WTC11 (cell line): ENCODE results near the gene KCTD20. TPM values are rescaled to one million over a fixed set of nuclear protein-coding genes. Genes with fewer than 3 reads are reported as not detected.

Source experiments
- ATAC-seq: fragments of 200-7000 bp; cut with Tn5 transposase; 2 replicates; pipeline ENCODE4 v1.10.0; 2021; ENCODE audit warnings: mild to moderate bottlenecking, moderate library complexity
- CTCF ChIA-PET: fragments of 300-600 bp; sonication (Branson Sonifier 250); formaldehyde crosslinking; loops from one replicate; lab custom pipeline; 2021; ENCODE audit warnings: antibody characterized with exemption; lab: Charles Lee
- POLR2A ChIA-PET: fragments of 350-600 bp; sonication (Branson Sonifier 250); formaldehyde crosslinking; loops from one replicate; lab custom pipeline; 2021; ENCODE audit warnings: antibody characterized with exemption; lab: Charles Lee
- DNase-seq: peaks from one replicate; pipeline ENCODE4 v3.0.0; 2021; ENCODE audit warnings: low spot score
- H3K27ac Mint-ChIP-seq: 2 replicates; pipeline ENCODE4 v1.8.0; 2021; ENCODE audit warnings: mixed read lengths
- H3K27me3 Mint-ChIP-seq: 2 replicates; pipeline ENCODE4 v1.8.0; 2021; ENCODE audit warnings: low read depth, mild to moderate bottlenecking, moderate library complexity, mixed read lengths
- H3K36me3 Mint-ChIP-seq: 2 replicates; pipeline ENCODE4 v1.8.0; 2021; ENCODE audit warnings: mixed read lengths
- H3K4me1 Mint-ChIP-seq: 2 replicates; pipeline ENCODE4 v1.8.0; 2022; ENCODE audit warnings: mixed read lengths
- H3K4me3 Mint-ChIP-seq: 2 replicates; pipeline ENCODE4 v1.8.0; 2021; ENCODE audit warnings: mild to moderate bottlenecking, moderate library complexity, mixed read lengths
- H3K9me3 Mint-ChIP-seq: 2 replicates; pipeline ENCODE4 v1.8.0; 2021; ENCODE audit warnings: mixed read lengths
- ATF1 ChIP-seq: sonication (generic); formaldehyde crosslinking; IDR thresholded peaks from 2 replicates; pipeline ENCODE4 v1.8.1; 2023; ENCODE audit warnings: mild to moderate bottlenecking, moderate library complexity, missing genetic modification reagents
- ESRRA ChIP-seq: sonication (generic); formaldehyde crosslinking; IDR thresholded peaks from 2 replicates; pipeline ENCODE4 v1.8.1; 2022; ENCODE audit warnings: mild to moderate bottlenecking, missing genetic modification reagents, borderline replicate concordance
- FOXJ3 ChIP-seq: sonication (generic); formaldehyde crosslinking; IDR thresholded peaks from 2 replicates; pipeline ENCODE4 v1.9.0; 2021; ENCODE audit warnings: missing genetic modification reagents, mild to moderate bottlenecking, borderline replicate concordance
- GABPB1 ChIP-seq: sonication (generic); formaldehyde crosslinking; IDR thresholded peaks from 2 replicates; pipeline ENCODE4 v1.8.1; 2023; ENCODE audit warnings: mild to moderate bottlenecking, missing genetic modification reagents
- GRHL2 ChIP-seq: fragments of 250-450 bp; sonication (Bioruptor Pico); IDR thresholded peaks from 2 replicates; pipeline ENCODE4 v1.8.0; 2022; ENCODE audit warnings: mild to moderate bottlenecking, moderate library complexity; ENCODE audit not compliant: insufficient replicate concordance, severe bottlenecking
- HMGA2 ChIP-seq: fragments of 250-450 bp; sonication (Bioruptor Pico); IDR thresholded peaks from 2 replicates; pipeline ENCODE4 v1.4.0; 2021; ENCODE audit warnings: mild to moderate bottlenecking, moderate library complexity
- JUN ChIP-seq: sonication (generic); formaldehyde crosslinking; IDR thresholded peaks from 2 replicates; pipeline ENCODE4 v1.8.0; 2023; ENCODE audit warnings: mild to moderate bottlenecking, missing genetic modification reagents
- MXD4 ChIP-seq: fragments of 250-450 bp; sonication (Bioruptor Pico); IDR thresholded peaks from 2 replicates; pipeline ENCODE4 v1.8.0; 2021; ENCODE audit warnings: mild to moderate bottlenecking, moderate library complexity, borderline replicate concordance
- RELA ChIP-seq: sonication (generic); formaldehyde crosslinking; IDR thresholded peaks from 2 replicates; pipeline ENCODE4 v1.8.1; 2022; ENCODE audit warnings: missing genetic modification reagents, mild to moderate bottlenecking, borderline replicate concordance
- RORB ChIP-seq: fragments of 250-450 bp; sonication (Bioruptor Pico); IDR thresholded peaks from 2 replicates; pipeline ENCODE4 v1.9.0; 2021; ENCODE audit warnings: mild to moderate bottlenecking
- TEAD4 ChIP-seq: sonication (generic); formaldehyde crosslinking; IDR thresholded peaks from 2 replicates; pipeline ENCODE4 v1.8.0; 2022; ENCODE audit warnings: mild to moderate bottlenecking, missing genetic modification reagents
- total RNA-seq: library from RNA; stranded (reverse); gene quantifications from 3 replicates; pipeline ENCODE4 v1.2.3, GENCODE V29; 2021
- TF ChIP-seq, protein P1 (sequence below): sonication (generic); formaldehyde crosslinking; IDR thresholded peaks from 2 replicates; pipeline ENCODE4 v1.8.1; 2023; ENCODE audit warnings: mild to moderate bottlenecking, missing genetic modification reagents
- TF ChIP-seq, protein P2 (sequence below): sonication (generic); formaldehyde crosslinking; IDR thresholded peaks from 2 replicates; pipeline ENCODE4 v1.8.0; 2022; ENCODE audit warnings: mild to moderate bottlenecking, missing genetic modification reagents
- TF ChIP-seq, protein P3 (sequence below): fragments of 250-450 bp; sonication (Bioruptor Pico); IDR thresholded peaks from 2 replicates; pipeline ENCODE4 v1.9.0; 2021; ENCODE audit warnings: mild to moderate bottlenecking
- TF ChIP-seq, protein P4 (sequence below): sonication (generic); formaldehyde crosslinking; IDR thresholded peaks from 2 replicates; pipeline ENCODE4 v1.8.1; 2022; ENCODE audit warnings: low read depth, mild to moderate bottlenecking, moderate library complexity, missing genetic modification reagents, borderline replicate concordance
- TF ChIP-seq, protein P5 (sequence below): fragments of 250-450 bp; sonication (Bioruptor Pico); IDR thresholded peaks from 2 replicates; pipeline ENCODE4 v1.9.0; 2021; ENCODE audit warnings: moderate library complexity, mild to moderate bottlenecking, inconsistent platforms, borderline replicate concordance
- TF ChIP-seq, protein P6 (sequence below): sonication (generic); formaldehyde crosslinking; IDR thresholded peaks from 2 replicates; pipeline ENCODE4 v1.8.0; 2022; ENCODE audit warnings: mild to moderate bottlenecking, missing genetic modification reagents
- TF ChIP-seq, protein P7 (sequence below): fragments of 250-450 bp; sonication (Bioruptor Pico); IDR thresholded peaks from 2 replicates; pipeline ENCODE4 v1.8.0; 2021; ENCODE audit warnings: mild to moderate bottlenecking
- TF ChIP-seq, protein P8 (sequence below): sonication (generic); formaldehyde crosslinking; conservative IDR thresholded peaks from 2 replicates; pipeline ENCODE4 v1.8.1; 2023; ENCODE audit warnings: mild to moderate bottlenecking, low read depth, missing genetic modification reagents, moderate library complexity
- TF ChIP-seq, protein P9 (sequence below): fragments of 250-450 bp; sonication (Bioruptor Pico); IDR thresholded peaks from 2 replicates; pipeline ENCODE4 v2.1.2; 2022; ENCODE audit warnings: mild to moderate bottlenecking, moderate library complexity

The KCTD20 gene
- total RNA-seq, 1 experiment from 2014 or later, result 26.7 TPM

DNA sequence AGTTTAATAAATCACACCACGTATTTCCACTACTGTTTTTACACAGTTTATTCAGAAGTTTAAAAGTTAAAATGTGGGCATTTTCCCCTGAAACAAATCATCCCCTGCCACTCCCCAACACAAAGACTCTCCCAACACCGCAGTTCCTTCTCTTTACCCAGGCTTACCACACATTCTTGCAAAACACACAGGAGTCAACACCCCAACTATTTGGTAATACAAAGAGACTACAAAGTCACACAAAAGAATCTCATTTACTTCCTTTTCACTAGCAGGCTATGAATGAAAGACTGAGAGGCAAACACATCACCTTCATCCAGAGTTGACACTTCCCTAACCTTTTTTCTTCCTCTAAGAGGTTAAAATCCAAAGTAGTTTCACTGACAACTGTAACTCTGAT, 51.1 kb downstream of the KCTD20 start (continued):
- TF ChIP-seq, protein P1, sequence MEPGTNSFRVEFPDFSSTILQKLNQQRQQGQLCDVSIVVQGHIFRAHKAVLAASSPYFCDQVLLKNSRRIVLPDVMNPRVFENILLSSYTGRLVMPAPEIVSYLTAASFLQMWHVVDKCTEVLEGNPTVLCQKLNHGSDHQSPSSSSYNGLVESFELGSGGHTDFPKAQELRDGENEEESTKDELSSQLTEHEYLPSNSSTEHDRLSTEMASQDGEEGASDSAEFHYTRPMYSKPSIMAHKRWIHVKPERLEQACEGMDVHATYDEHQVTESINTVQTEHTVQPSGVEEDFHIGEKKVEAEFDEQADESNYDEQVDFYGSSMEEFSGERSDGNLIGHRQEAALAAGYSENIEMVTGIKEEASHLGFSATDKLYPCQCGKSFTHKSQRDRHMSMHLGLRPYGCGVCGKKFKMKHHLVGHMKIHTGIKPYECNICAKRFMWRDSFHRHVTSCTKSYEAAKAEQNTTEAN (CRISPR knock-in tag), result no peak

DNA sequence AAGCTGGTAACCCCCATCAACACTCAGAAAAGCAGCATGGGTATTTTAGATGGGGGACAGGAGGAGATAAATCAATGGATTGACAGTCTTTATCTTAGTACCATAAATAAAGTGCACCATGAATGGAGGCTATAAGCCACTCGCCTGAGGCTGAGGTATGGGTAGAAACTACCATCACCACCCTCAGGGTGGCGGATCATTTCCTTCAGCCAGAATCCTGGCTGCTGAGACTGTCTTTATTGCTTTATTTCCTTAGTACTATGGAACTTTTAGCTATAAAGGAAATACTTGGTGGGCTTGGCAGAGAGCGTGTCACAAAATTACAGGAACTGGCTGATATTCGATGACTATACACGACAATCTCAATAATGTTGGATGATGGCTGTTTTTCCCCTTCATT, 52.3 kb downstream of the KCTD20 start:
- H3K4me3 Mint-ChIP-seq, result no peak overlapping the region
- H3K9me3 Mint-ChIP-seq, result no peaks in the 10 kb centered on the region
- no peak for DNase-seq

DNA sequence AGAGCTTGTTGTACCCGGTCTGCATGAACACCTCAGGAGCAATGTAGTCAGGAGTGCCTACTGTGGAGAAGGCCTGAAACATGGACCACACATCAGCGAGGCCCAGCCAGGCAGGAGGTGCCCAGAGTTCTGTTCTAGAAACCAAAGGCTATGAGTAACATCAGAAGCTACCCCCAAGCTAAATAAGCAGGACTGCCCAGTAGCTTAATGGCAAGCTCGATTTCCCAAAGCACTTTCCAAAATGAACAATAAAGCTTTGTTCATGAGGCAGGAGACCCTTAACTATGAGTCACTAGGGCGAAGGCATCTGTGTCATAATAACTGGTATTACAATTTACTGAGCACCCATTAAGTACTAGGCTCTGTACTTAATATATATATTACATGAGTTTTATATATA, 57.1 kb downstream of the KCTD20 start:
- no peak for DNase-seq
- POLR2A ChIA-PET, result no interaction called here
- Mint-ChIP-seq H3K27ac (no peak overlapping the region), H3K27me3 (no peaks in the 10 kb centered on the region), H3K4me3 (no peak overlapping the region), H3K4me1 (no peaks in the 10 kb centered on the region), H3K36me3 (peaks cover 28% of the 10 kb centered on the region), H3K9me3 (no peaks in the 10 kb centered on the region)
- CTCF ChIA-PET, result interaction anchor here (0.7 kb wide), 1 partner anchor 10 kb away, joined by 6 read pairs; no protein-coding TSS in a partner anchor
- ATAC-seq, result no peak
- TF ChIP-seq, protein P2, sequence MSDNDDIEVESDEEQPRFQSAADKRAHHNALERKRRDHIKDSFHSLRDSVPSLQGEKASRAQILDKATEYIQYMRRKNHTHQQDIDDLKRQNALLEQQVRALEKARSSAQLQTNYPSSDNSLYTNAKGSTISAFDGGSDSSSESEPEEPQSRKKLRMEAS (CRISPR knock-in tag), result no peak
- TF ChIP-seq JUN (CRISPR knock-in tag) (no peak), ESRRA (CRISPR knock-in tag) (no peak), RORB (no peak), MXD4 (no peak), HMGA2 (CRISPR knock-in tag) (no peak), GABPB1 (CRISPR knock-in tag) (no peak), TEAD4 (CRISPR knock-in tag) (no peak), RELA (CRISPR knock-in tag) (no peak), ATF1 (CRISPR knock-in tag) (no peak), GRHL2 (CRISPR knock-in tag) (no peak), FOXJ3 (no peak)
- TF ChIP-seq, protein P3, sequence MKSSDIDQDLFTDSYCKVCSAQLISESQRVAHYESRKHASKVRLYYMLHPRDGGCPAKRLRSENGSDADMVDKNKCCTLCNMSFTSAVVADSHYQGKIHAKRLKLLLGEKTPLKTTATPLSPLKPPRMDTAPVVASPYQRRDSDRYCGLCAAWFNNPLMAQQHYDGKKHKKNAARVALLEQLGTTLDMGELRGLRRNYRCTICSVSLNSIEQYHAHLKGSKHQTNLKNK (CRISPR knock-in tag), result no peak
- TF ChIP-seq, protein P4, sequence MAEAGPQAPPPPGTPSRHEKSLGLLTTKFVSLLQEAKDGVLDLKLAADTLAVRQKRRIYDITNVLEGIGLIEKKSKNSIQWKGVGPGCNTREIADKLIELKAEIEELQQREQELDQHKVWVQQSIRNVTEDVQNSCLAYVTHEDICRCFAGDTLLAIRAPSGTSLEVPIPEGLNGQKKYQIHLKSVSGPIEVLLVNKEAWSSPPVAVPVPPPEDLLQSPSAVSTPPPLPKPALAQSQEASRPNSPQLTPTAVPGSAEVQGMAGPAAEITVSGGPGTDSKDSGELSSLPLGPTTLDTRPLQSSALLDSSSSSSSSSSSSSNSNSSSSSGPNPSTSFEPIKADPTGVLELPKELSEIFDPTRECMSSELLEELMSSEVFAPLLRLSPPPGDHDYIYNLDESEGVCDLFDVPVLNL (CRISPR knock-in tag), result no peak
- TF ChIP-seq, protein P5, sequence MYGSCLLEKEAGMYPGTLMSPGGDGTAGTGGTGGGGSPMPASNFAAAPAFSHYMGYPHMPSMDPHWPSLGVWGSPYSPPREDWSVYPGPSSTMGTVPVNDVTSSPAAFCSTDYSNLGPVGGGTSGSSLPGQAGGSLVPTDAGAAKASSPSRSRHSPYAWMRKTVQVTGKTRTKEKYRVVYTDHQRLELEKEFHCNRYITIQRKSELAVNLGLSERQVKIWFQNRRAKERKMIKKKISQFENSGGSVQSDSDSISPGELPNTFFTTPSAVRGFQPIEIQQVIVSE, result no peak
- TF ChIP-seq, protein P6, sequence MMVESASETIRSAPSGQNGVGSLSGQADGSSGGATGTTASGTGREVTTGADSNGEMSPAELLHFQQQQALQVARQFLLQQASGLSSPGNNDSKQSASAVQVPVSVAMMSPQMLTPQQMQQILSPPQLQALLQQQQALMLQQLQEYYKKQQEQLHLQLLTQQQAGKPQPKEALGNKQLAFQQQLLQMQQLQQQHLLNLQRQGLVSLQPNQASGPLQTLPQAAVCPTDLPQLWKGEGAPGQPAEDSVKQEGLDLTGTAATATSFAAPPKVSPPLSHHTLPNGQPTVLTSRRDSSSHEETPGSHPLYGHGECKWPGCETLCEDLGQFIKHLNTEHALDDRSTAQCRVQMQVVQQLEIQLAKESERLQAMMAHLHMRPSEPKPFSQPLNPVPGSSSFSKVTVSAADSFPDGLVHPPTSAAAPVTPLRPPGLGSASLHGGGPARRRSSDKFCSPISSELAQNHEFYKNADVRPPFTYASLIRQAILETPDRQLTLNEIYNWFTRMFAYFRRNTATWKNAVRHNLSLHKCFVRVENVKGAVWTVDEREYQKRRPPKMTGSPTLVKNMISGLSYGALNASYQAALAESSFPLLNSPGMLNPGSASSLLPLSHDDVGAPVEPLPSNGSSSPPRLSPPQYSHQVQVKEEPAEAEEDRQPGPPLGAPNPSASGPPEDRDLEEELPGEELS (CRISPR knock-in tag), result no peak

More for the DNA sequence above, 52.3 kb downstream of the KCTD20 start:
- ChIA-PET CTCF (no interaction called here), POLR2A (no interaction called here)
- Mint-ChIP-seq H3K36me3 (peaks cover 33% of the 10 kb centered on the region), H3K27ac (no peak overlapping the region), H3K27me3 (no peaks in the 10 kb centered on the region), H3K4me1 (peaks cover 32% of the 10 kb centered on the region)
- TF ChIP-seq, protein P7, sequence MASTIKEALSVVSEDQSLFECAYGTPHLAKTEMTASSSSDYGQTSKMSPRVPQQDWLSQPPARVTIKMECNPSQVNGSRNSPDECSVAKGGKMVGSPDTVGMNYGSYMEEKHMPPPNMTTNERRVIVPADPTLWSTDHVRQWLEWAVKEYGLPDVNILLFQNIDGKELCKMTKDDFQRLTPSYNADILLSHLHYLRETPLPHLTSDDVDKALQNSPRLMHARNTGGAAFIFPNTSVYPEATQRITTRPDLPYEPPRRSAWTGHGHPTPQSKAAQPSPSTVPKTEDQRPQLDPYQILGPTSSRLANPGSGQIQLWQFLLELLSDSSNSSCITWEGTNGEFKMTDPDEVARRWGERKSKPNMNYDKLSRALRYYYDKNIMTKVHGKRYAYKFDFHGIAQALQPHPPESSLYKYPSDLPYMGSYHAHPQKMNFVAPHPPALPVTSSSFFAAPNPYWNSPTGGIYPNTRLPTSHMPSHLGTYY (CRISPR knock-in tag), result no peak
- TF ChIP-seq, protein P8, sequence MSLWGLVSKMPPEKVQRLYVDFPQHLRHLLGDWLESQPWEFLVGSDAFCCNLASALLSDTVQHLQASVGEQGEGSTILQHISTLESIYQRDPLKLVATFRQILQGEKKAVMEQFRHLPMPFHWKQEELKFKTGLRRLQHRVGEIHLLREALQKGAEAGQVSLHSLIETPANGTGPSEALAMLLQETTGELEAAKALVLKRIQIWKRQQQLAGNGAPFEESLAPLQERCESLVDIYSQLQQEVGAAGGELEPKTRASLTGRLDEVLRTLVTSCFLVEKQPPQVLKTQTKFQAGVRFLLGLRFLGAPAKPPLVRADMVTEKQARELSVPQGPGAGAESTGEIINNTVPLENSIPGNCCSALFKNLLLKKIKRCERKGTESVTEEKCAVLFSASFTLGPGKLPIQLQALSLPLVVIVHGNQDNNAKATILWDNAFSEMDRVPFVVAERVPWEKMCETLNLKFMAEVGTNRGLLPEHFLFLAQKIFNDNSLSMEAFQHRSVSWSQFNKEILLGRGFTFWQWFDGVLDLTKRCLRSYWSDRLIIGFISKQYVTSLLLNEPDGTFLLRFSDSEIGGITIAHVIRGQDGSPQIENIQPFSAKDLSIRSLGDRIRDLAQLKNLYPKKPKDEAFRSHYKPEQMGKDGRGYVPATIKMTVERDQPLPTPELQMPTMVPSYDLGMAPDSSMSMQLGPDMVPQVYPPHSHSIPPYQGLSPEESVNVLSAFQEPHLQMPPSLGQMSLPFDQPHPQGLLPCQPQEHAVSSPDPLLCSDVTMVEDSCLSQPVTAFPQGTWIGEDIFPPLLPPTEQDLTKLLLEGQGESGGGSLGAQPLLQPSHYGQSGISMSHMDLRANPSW (CRISPR knock-in tag), result no peak
- TF ChIP-seq, protein P9, sequence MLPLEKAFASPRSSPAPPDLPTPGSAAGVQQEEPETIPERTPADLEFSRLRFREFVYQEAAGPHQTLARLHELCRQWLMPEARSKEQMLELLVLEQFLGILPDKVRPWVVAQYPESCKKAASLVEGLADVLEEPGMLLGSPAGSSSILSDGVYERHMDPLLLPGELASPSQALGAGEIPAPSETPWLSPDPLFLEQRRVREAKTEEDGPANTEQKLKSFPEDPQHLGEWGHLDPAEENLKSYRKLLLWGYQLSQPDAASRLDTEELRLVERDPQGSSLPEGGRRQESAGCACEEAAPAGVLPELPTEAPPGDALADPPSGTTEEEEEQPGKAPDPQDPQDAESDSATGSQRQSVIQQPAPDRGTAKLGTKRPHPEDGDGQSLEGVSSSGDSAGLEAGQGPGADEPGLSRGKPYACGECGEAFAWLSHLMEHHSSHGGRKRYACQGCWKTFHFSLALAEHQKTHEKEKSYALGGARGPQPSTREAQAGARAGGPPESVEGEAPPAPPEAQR (CRISPR knock-in tag), result no peak
- no peak for ATAC-seq
